GM18511 (cell line): ENCODE measurements around the gene MCM5.
"Not testable (repeated sequence)": the region's sequence is repeated elsewhere in the genome, so short reads cannot be mapped to it uniquely, and the experiment has no call there.

Experiments
- ATAC-seq: cut with Tn5 transposase; IDR thresholded peaks from one replicate; pipeline ENCODE4 v1.9.1; 2021; ENCODE audit warnings: mild to moderate bottlenecking, moderate library complexity; ENCODE audit not compliant: unreplicated experiment

MCM5 gene

DNA sequence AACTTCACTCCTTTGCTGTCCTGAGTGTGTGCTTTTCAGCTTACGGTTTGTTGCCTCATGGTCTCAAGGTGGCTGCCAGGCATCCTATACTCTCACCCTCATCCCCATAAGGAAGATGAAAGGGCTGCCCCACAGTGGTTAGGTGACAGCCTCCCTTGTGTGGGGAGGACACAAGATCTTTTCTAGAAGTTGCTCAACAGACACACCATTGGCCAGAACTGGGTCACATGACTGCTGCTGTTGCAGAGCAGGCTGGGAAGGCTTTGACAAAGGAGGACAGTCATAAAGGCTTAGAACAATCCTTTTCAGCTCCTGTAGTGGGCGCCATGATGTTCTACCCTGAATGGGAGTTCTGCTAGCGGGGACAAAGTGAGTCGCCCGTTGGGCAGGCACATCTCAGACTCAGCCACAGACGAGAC, 71.0 kb downstream of the MCM5 start:
- ATAC-seq = no peak

DNA sequence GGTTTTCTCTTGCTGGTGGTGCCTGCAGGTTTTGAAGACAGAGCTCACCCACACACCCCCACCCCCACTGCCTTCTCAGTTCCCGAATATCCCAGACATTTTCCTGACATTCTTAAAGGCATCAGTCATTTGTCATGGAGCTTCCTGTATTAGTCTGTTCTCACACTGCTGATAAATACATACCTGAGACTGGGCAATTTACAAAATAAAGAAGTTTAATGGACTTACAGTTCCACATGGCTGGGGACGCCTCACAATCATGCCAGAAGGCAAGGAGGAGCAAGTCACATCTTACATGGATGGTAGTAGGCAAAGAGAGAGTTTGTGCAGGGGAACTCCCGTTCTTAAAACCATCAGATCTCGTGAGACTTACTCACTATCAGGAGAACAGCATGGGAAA, 71.6 kb downstream of the MCM5 start:
- ATAC-seq = not testable (repeated sequence)

DNA sequence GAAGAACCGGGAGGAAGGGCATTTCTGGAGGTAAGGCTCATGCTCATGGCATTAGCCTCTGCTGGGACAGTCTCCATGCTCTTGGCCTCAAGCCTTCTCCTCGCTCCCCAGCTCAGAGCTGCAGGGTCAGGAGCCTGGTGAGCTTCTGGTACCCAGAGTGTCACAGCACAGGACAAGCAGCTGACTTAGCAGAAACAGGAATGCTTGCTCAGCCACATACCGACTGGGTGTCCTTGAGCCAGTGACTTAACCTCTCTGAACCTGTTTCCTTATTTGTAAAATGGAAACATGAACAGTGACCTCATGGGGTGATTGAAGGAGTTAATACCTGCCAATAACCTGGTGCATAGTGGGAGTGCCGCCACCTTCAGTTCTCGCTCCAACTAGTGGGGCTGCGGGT, 72.5 kb downstream of the MCM5 start:
- no peak for ATAC-seq

DNA sequence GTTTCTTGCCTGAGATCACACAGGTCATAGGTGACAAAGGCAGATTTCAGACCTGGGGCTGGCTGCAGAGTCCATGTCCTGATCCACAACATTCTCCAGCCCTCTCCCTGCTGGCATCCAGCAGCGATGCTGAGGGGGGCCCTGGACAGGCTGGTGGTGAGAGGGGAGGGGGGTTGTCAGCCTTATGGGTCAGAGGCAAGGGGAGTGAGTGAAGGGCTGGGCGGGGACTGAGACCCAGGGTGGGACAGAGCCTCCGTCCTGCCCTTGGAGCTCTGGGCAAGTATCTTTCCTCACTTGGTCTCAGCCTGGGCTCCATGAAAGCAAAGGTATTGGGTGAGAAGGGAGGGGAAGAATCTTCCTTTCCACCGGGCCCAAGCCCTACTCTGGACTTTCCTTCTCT, 74.0 kb downstream of the MCM5 start:
- no peak for ATAC-seq
